Urinary bladder (tissue), 4 donors: ENCODE data around the gene TESK2. TPM values are rescaled to one million over a fixed set of nuclear protein-coding genes. Genes with fewer than 3 reads are reported as not detected.
"Not testable (repeated sequence)": the region's sequence is repeated elsewhere in the genome, so short reads cannot be mapped to it uniquely, and the experiment has no call there.

Experiments
- DNase-seq: peaks from one replicate; pipeline ENCODE4 v3.0.0-alpha.2; 2015; ENCODE audit errors: extremely low spot score
- H3K27ac ChIP-seq: one replicate; pipeline ENCODE4 v1.5.1; 2013; ENCODE audit warnings: low read depth, mild to moderate bottlenecking, moderate library complexity
- H3K36me3 ChIP-seq: one replicate; pipeline ENCODE4 v1.6.1; 2013; ENCODE audit warnings: mild to moderate bottlenecking, moderate library complexity; ENCODE audit not compliant: insufficient read depth
- H3K4me1 ChIP-seq: one replicate; pipeline ENCODE4 v1.6.1; 2013; ENCODE audit warnings: mild to moderate bottlenecking, moderate library complexity; ENCODE audit not compliant: insufficient read depth
- H3K4me3 ChIP-seq: one replicate; pipeline ENCODE4 v1.5.1; 2013; ENCODE audit warnings: low read depth, low read length
- WGBS: extraction: QIAGEN DNeasy Blood & Tissue Kit; methylation state at CpG from one replicate; pipeline ENCODE4 v1.1.7; 2013; 5-methylcytosine and 5-hydroxymethylcytosine counted together
- polyA plus RNA-seq: library from polyadenylated mRNA; stranded (reverse); fragments of 200-250 nt; gene quantifications from one replicate; pipeline ENCODE4 v1.2.3, GENCODE V29; 2013
- total RNA-seq: library from RNA; depleted of rRNA; stranded (reverse); fragments of >200 nt; gene quantifications from one replicate; pipeline ENCODE4 v1.2.3, GENCODE V29; 2014
- donor health status: healthy with polysubstance abuse.
- donor health status: healthy.

Gene TESK2
- total and polyA plus RNA-seq, 2 donors = 3.2 to 5.7 TPM

DNA sequence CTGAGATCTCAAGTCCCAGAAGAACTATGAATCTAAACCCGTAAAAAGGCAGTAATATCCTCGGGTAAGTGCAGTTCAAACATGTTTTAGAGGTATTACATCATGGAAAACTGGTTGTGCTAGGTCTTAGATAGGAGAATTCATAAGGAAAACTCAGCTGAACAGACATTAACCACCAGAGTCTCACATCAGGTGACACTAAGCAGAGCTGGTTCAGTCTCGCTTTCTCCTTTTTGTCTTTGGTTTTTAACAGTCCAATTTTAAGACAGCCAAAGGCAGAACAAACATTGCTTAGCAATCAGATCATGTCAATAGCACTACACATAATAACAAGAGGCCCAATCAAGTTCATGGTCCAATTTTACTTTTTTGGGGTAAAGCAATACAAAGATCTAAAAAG, 87.7 kb downstream of the TESK2 start:
- H3K4me1 ChIP-seq = no peaks in the 10 kb centered on the region
- H3K36me3 ChIP-seq = no peaks in the 10 kb centered on the region
- H3K27ac ChIP-seq = peak overlapping the region; percentile 10
- no peak overlapping the region for H3K4me3 ChIP-seq
- 63% methylated on average over 3 of the region's 3 CpGs for WGBS
- peak; percentile 53 for DNase-seq

DNA sequence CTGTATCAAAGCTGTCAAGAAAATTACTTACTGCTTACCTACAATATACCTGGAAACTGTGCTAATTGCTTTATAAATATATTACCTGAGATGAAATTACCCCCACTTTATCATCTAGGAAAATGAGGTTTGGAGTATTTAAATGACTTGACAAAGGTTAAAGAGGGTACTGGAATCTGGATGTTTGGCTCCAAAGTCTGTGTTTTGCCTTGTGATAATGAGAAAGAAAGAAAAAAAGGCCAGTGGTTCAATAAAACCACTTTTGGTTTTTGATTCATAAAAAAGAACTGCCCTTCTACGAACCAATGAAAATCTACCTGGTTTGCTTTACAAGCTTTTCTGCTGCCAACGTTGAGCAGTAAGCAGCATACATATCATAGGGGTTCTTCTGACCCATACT, 89.4 kb downstream of the TESK2 start:
- DNase-seq = no peak
- Histone ChIP-seq H3K36me3 (no peaks in the 10 kb centered on the region), H3K4me3 (no peak overlapping the region), H3K27ac (no peak overlapping the region), H3K4me1 (no peaks in the 10 kb centered on the region)
- 76% methylated on average over 2 of the region's 2 CpGs for WGBS

DNA sequence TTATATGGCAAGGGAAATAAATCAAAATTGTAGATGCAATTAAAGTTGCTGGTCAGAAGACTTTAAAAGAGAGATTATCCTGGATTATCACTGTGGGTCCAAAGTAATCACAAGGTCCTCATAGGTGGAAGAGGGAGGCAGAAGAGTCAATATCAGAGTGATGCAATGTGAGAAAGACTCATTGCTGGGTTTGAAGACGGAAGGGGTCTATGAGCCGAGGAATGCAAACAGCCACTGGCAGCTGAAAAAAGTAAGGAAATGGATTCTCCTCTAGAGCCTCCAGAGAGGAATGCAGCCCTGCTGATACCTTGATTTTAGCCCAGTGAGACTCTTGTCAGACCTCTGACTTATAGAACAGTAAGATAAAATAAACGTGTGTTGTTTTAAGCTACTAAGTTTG, 90.9 kb downstream of the TESK2 start:
- 66% methylated on average over 3 of the region's 3 CpGs for WGBS
- DNase-seq = no peak

DNA sequence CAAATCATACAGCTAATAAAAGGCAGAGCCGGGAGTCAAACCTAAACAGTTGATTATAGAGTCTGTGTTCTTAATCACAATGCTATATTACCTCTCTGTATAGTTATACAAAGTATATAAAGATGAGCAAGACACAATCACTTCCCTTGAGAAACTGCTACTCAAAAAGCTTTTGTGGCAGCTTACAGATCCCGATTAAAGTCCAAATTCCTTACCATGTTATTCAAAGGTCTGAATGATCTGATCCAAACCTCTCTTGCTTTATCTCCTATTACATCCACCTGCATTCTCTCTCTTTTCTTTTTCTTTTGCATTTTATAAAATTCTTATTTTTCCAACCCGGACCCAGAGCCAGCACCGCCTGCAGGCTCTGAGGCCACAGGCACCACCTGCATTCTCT, 93.7 kb downstream of the TESK2 start:
- no peak for DNase-seq
- Histone ChIP-seq H3K27ac (no peak overlapping the region), H3K36me3 (no peaks in the 10 kb centered on the region), H3K4me1 (no peaks in the 10 kb centered on the region), H3K4me3 (no peak overlapping the region)
- 92% methylated on average over 4 of the region's 4 CpGs for WGBS

More for the DNA sequence above, 90.9 kb downstream of the TESK2 start:
- no peaks in the 10 kb centered on the region for H3K36me3 ChIP-seq
- no peaks in the 10 kb centered on the region for H3K4me1 ChIP-seq
- no peak overlapping the region for H3K27ac ChIP-seq
- H3K4me3 ChIP-seq = no peak overlapping the region

DNA sequence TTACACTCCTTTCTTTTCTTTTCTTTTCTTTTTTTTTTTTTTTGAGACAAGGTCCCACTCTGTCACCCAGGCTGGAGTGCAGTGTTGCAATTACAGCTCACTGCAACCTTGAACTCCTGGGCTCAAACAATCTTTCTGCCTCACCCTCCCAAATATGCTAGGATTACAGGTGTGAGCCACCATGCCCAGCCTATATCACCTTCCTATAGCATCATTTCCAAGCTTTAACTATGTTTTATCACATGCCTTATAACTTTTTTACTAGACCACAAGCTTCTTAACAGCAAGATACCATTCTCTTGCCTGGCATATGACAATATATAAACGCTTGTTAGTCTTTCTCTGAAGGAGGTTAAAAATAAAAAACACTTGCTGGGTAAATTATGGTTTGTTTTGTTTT, 95.4 kb downstream of the TESK2 start:
- H3K4me1 ChIP-seq = no peaks in the 10 kb centered on the region
- H3K4me3 ChIP-seq = no peak overlapping the region
- H3K27ac ChIP-seq = no peak overlapping the region
- DNase-seq = no peak
- no peaks in the 10 kb centered on the region for H3K36me3 ChIP-seq
- 86% methylated on average over 1 of the region's 1 CpG for WGBS

DNA sequence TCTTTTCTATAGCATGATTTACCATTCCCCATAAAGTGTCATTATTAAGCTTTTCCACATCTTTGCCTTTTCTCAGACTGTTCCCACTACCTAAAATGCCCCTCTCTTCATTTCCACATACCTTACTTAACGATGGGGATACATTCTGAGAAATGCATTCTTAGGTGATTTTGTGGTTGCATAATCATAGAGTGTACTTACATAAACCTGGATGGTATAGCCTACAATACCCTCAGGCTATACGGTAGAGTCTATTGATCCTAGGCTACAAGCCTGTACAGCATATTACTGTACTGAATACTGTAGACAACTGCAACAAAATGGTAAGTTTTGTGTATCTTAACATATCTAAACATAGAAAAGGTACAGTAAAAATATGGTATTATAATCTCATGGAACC, 95.9 kb downstream of the TESK2 start:
- no peak overlapping the region for H3K27ac ChIP-seq
- H3K36me3 ChIP-seq = no peaks in the 10 kb centered on the region
- H3K4me1 ChIP-seq = no peaks in the 10 kb centered on the region
- no peak for DNase-seq
- 88% methylated on average over 2 of the region's 2 CpGs for WGBS
- no peak overlapping the region for H3K4me3 ChIP-seq

DNA sequence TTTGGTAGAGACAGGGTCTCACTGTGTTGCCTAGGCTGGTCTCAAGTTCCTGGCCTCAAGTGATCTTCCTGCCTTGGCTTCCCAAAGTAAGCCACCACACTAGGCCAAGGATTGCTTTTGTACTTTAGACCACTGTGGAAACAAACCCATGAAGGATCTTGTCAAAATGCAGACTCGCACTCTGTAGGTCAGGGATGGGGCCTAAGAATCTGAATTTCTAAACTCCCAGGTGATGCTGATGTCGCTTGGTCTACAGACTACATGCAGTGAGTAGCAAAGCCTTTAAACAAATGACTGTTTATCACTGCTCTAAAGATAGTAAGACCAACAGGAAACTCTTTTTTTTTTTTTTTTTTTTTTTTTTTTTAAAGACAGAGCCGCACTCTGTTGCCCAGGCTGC, 96.6 kb downstream of the TESK2 start:
- WGBS = 81% methylated on average over 3 of the region's 3 CpGs
- no peak overlapping the region for H3K4me3 ChIP-seq
- DNase-seq = no peak
- H3K36me3 ChIP-seq = no peaks in the 10 kb centered on the region
- no peak overlapping the region for H3K27ac ChIP-seq
- no peaks in the 10 kb centered on the region for H3K4me1 ChIP-seq

DNA sequence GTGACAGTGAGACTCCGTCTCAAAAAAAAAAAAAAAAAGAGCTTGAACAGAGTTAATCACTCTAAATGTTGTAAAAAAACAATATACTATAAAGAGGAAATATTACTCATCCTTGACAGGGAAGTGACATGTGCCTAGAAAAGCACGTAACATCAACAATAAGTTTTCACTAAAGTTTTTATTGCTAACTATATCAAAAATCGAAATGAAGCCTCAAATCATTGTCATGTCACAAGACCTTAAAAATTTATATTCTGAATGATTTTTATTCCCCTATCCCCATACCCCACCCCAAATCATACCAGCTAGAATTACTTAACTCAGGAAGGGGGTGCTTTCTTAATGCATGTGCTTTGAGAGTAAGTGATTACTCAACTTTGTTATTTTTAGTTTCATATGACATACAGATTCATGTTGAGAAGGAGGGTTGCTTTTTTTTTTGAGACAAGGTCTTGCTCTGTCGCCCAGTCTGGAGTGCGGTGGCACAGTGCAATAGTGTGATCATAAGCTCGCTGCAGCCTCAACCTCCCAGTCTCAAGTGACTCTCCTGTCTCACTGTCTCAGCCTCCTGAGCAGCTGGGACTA, 97.2 kb downstream of the TESK2 start:
- no peak overlapping the region for H3K27ac ChIP-seq
- no peaks in the 10 kb centered on the region for H3K4me1 ChIP-seq
- no peak overlapping the region for H3K4me3 ChIP-seq
- 81% methylated on average over 6 of the region's 6 CpGs for WGBS
- no peak for DNase-seq
- H3K36me3 ChIP-seq = no peaks in the 10 kb centered on the region

DNA sequence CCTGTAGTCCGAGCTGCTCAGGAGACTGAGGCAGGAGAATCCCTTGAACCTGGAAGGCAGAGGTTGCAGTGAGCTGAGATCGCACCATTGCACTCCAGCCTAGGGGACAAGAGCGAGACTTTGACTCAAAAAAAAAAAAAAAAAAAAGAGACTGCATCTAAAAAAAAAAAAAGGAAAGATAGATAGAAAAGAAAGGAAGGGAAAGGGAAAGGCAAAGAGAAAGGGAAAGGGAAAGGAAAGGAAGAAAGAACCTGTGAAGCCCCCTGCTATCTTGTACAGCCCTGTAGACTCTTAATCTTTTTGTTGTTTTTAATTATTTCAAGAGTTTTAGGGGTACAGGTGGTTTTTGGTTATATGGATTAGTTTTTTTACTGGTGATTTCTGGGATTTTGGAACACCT, 104.7 kb downstream of the TESK2 start:
- Histone ChIP-seq H3K4me3 (no peak overlapping the region), H3K36me3 (no peaks in the 10 kb centered on the region), H3K4me1 (no peaks in the 10 kb centered on the region), H3K27ac (no peak overlapping the region)
- DNase-seq = no peak
- WGBS = over 99% methylated on average over 3 of the region's 3 CpGs

DNA sequence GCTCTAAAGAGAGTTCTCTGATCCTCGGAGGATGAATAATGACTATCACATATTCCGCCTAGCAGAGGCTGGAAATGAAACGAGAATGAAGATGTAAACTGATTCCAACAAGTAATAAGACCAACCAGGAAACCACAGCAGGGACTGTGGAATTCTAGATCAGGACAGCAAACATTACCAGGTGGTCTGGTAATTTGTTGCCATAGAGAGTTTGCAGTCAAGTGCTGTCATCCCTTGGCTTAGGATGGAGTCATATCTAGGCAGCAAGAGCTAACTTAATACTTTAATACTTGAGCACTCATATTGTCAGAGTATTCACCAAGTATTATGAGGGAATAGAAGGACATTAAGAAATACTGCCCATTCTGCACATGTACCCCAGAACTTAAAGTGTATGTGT, 105.7 kb downstream of the TESK2 start:
- no peak overlapping the region for H3K27ac ChIP-seq
- 85% methylated on average over 3 of the region's 3 CpGs for WGBS

DNA sequence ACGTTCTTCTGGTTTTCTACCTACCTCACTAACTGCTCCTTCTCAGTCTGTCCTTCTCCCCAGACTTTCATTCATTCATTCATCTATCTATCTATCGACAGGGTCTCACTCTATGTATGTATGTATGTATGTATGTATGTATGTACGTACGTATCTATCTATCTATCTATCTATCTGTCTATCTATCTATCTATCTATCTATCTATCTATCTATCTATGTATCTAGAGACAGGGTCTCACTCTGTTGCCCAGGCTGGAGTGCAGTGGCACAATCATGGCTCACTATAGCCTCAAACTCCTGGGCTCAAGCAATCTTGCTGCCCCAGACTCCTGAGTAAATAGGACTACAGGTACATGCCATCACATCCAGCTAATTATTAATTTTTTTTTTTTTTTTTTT, 106.8 kb downstream of the TESK2 start:
- DNase-seq, H3K36me3 ChIP-seq, H3K4me1 ChIP-seq, H3K4me3 ChIP-seq, H3K27ac ChIP-seq: not testable (repeated sequence)
- 90% methylated on average over 4 of the region's 4 CpGs for WGBS

More for the DNA sequence above, 105.7 kb downstream of the TESK2 start:
- Histone ChIP-seq H3K4me1 (no peaks in the 10 kb centered on the region), H3K36me3 (no peaks in the 10 kb centered on the region), H3K4me3 (no peak overlapping the region)
- DNase-seq = no peak

DNA sequence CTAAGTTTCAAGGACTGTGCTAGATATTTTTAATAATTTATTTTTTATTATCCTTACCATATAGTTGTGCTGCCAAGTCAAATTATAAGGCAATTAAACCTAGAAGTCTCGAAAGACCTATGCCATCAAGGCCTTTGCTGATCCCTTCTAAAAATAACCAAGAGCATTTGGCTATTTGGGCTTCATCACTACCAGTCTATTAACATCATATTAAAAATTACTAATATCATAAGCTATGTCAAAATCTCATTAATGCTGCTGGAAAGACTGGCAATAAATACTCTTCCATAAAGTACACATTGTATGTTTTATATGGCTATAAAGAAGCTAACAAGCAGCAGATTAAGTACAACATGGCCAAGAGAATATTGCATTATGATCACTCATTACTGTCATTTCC, 107.8 kb downstream of the TESK2 start:
- H3K36me3 ChIP-seq = no peaks in the 10 kb centered on the region
- H3K4me3 ChIP-seq = no peak overlapping the region
- WGBS = 76% methylated on average over 1 of the region's 1 CpG
- H3K4me1 ChIP-seq = no peaks in the 10 kb centered on the region
- H3K27ac ChIP-seq = no peak overlapping the region
- DNase-seq = no peak

DNA sequence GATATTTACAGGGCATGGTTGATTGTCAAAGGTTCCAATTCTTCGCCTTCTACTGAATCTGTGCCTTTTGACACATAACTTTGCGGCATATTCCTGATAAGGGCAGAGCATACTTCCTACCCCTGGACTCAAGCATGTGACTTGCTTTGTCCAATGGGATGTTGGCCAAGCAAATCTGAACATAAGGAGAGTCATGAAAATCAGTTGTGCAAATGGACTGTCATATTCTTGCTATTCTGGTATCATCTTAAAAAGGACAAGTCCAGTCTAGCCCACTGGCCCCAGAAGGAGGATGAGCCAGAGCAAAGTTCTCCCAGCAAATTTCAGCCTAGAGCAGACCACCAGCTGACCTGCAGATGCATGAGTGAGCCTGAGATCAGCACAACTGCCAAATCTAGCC, 109.7 kb downstream of the TESK2 start:
- no peaks in the 10 kb centered on the region for H3K4me1 ChIP-seq
- H3K4me3 ChIP-seq = no peak overlapping the region
- DNase-seq = no peak
- no peak overlapping the region for H3K27ac ChIP-seq
- 91% methylated on average over 2 of the region's 2 CpGs for WGBS
- H3K36me3 ChIP-seq = no peaks in the 10 kb centered on the region

DNA sequence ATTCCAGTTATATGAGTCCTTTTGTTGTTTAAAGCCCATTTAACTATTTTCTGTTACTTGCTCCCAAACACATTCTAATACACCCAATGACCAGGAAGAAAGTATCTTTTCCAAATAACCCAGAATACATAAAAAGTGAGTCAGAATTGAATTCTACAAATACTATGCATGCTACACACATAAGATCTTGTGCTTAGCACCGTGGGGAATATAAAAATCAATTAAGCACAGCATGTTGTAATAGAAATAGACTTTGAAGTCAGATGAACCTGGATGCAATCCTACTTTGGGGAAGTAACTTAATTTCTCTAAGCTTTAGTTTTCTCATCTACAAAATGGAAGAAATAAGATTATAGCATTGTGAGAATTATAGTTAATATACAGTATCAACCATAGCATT, 110.2 kb downstream of the TESK2 start:
- H3K36me3 ChIP-seq = no peaks in the 10 kb centered on the region
- 93% methylated on average over 1 of the region's 1 CpG for WGBS
- no peaks in the 10 kb centered on the region for H3K4me1 ChIP-seq
- no peak overlapping the region for H3K4me3 ChIP-seq
- no peak for DNase-seq
- no peak overlapping the region for H3K27ac ChIP-seq

DNA sequence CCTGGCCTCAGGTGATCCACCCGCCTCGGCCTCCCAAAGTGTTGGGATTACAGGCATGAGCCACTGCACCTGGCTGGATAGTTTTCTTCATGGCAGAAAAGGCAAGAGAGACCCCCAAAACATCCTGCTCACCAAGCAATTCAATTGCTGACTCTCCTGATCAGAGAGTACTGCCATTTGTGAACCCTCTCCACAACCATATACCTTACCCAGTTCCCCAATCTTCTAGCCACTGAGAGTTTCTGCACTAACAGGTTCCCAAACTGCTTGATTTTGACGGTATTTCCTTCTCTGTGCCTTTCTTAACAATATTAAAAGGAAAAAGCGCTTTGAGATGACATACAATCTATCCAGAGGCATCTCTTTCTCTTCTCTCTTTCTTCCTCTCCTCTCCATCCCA, 110.8 kb downstream of the TESK2 start:
- 94% methylated on average over 4 of the region's 4 CpGs for WGBS
- H3K4me1 ChIP-seq = no peaks in the 10 kb centered on the region
- no peaks in the 10 kb centered on the region for H3K36me3 ChIP-seq
- H3K27ac ChIP-seq = no peak overlapping the region
- H3K4me3 ChIP-seq = no peak overlapping the region
- DNase-seq = no peak
